DND-41 (cell line): ENCODE data around the gene TJP2.

Source experiments
- EZH2 ChIP-seq: IDR thresholded peaks from 3 replicates; pipeline ENCODE4 v1.6.1; 2012; ENCODE audit warnings: borderline replicate concordance, low read depth, mild to moderate bottlenecking, moderate library complexity, low read length, inconsistent platforms; ENCODE audit not compliant: severe bottlenecking
- TF ChIP-seq, protein P1 (sequence below): IDR thresholded peaks from 2 replicates; pipeline ENCODE4 v1.5.1; 2012; ENCODE audit warnings: borderline replicate concordance, low read length, moderate library complexity, mild to moderate bottlenecking; ENCODE audit not compliant: poor library complexity, severe bottlenecking; ENCODE audit errors: extremely low read depth

- TF ChIP-seq, protein P1, sequence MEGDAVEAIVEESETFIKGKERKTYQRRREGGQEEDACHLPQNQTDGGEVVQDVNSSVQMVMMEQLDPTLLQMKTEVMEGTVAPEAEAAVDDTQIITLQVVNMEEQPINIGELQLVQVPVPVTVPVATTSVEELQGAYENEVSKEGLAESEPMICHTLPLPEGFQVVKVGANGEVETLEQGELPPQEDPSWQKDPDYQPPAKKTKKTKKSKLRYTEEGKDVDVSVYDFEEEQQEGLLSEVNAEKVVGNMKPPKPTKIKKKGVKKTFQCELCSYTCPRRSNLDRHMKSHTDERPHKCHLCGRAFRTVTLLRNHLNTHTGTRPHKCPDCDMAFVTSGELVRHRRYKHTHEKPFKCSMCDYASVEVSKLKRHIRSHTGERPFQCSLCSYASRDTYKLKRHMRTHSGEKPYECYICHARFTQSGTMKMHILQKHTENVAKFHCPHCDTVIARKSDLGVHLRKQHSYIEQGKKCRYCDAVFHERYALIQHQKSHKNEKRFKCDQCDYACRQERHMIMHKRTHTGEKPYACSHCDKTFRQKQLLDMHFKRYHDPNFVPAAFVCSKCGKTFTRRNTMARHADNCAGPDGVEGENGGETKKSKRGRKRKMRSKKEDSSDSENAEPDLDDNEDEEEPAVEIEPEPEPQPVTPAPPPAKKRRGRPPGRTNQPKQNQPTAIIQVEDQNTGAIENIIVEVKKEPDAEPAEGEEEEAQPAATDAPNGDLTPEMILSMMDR = no peak
- TF ChIP-seq EZH2 = no peak
Measured at GRCh38 chr9:69273161-69273560, 99.1 kb downstream of the TJP2 start.
